Superior temporal gyrus (tissue), 1 donor: ENCODE data around the gene PRKG1.
"Not testable (repeated sequence)": the region's sequence is repeated elsewhere in the genome, so short reads cannot be mapped to it uniquely, and the experiment has no call there.

Experiments
- DNase-seq: peaks from one replicate; pipeline ENCODE4 v3.0.0-alpha.2; 2016; ENCODE audit errors: extremely low spot score

Gene PRKG1

GRCh38 chr10:51502124-51502523 lies 427.8 kb downstream of the PRKG1 start:
- no peak for DNase-seq

DNA sequence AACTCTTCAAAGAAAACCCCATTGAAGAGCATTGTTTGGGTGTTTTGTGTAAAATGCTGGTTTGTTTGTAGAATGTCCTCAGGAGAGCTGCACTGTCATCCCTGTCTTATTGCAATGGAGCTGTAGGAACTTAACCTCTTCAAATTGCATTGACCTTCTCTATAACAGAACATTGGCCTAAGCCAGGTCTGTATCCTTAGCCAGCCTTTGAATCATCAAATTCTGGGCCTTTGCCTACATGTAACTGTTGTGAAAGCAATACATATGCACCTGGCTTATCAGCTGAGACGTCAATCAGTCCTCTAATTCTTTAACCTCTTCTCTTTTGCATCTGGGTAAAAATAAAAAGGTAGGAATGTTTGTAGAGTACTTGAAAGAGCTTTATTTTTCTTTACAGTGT lies 429.1 kb downstream of the PRKG1 start:
- no peak for DNase-seq

- DNase-seq: no peak
Observed at GRCh38 chr10:51507476-51507875, 433.2 kb downstream of the PRKG1 start.

- DNase-seq: no peak
Observed at GRCh38 chr10:51508156-51508555, 433.9 kb downstream of the PRKG1 start.

DNA sequence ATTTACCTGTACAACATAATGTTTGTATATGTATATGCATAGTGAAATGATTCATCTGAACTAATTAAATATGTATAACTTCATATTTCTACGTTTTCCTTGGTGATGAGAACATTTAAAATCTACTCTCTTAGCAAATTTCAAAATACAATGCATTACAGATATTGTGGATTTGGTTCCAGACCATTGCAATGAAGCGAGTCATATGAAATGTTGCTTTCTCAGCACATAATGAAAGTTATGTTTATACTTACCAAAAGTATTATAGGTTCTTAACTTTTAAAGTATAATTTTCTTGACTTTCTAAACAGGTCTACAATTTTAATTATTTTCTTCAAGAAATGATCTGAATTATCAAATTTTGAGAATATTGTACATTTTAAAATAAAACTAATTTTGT lies 435.9 kb downstream of the PRKG1 start:
- no peak for DNase-seq

GRCh38 chr10:51521605-51522004 lies 447.3 kb downstream of the PRKG1 start:
- DNase-seq: no peak

DNA sequence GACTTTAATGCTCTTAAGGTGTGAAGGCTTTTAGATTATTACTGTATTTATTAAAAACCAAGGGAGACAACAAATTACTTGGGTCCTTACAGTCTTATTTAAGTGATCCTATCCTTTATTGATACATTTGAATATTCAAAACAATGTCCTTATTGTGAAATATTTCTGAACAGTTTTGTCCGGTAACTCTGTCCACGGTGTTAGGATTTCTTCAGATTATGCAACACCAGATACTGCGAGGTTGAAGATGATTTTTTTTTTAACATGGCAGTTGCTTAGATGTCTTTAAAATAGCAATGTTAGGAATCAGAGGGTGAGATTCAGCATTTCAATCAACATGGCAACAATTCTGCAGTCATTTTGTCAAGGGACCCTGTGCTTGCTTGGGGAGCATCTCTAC lies 448.6 kb downstream of the PRKG1 start:
- no peak for DNase-seq

GRCh38 chr10:51523440-51523839 lies 449.2 kb downstream of the PRKG1 start:
- no peak for DNase-seq

GRCh38 chr10:51524041-51524440 lies 449.8 kb downstream of the PRKG1 start:
- DNase-seq: no peak

DNA sequence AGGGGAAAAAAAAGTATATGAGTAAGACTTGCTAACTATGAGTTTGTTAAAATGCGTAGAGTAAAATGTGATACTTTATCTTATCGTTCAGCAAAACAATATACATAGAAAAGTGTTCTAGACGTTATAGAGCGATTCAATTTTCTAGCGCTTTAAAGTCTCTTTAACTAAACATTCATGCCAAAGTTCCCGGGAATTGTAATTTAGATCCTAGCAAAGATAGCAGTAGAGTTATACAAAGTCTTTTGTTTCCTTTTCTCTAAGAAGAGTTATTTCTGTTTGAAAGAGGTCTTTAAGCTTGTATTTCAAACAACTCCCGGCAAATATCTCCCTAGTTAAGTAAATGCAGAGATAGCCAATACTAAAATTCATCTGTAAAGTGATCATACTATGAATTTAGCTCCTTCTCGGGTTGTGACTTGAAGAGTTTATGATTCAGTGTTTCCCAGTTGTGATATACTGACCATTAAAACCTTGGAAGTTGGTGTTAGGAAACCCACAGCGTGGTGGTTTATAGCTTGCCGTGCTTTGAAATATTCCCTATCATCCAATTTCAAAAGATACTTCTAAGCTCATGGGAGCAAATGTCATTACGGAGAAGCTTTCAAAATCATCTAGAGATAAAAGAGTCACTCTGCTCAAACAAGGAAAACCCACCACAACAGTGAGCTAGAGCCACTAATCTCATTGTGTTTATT lies 453.4 kb downstream of the PRKG1 start:
- no peak for DNase-seq

DNA sequence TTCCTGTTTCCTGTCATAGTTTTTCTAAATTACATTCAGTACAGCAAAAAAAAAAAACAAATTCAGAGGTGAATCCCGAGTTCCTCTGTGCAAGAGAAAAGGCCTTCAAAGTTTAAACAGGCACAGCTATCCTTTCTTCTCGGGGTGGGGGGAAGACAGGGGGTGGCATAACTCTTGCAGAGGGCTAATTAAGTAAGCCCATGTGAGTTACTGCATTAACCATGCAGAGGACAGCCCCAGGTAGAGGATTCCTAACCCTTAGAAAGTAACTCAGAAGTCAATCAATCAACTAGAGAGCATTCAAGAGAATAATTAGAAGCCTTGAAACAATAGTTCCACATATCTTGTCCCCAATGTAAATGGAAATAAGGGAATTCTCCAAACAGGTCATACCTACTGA lies 454.2 kb downstream of the PRKG1 start:
- no peak for DNase-seq

GRCh38 chr10:51530541-51530940 lies 456.3 kb downstream of the PRKG1 start:
- no peak for DNase-seq

DNA sequence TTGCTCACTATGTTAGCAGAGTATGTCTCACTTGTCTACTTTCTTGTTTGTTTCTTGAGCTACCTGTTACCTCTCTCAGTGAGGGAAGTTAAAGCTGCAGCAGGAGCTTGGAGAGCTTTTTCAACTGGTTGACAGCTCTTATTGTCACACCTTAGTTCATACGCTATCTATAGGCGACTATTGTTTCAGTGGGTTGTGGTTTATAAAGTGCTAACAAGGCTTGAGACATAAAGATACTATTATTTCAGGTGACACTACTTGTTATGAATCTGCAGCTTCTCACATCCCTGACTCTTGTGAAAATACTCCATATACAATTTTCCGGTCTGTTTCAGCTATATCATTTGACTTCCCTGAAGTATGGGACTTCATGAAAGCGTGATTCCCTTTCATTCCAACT lies 457.8 kb downstream of the PRKG1 start:
- DNase-seq: no peak

GRCh38 chr10:51542853-51543252 lies 468.6 kb downstream of the PRKG1 start:
- DNase-seq: no peak

- no peak for DNase-seq
Observed at GRCh38 chr10:51544933-51545332, 470.6 kb downstream of the PRKG1 start.

- no peak for DNase-seq
Observed at GRCh38 chr10:51547941-51548340, 473.7 kb downstream of the PRKG1 start.

- DNase-seq: no peak
Observed at GRCh38 chr10:51552879-51553278, 478.6 kb downstream of the PRKG1 start.

DNA sequence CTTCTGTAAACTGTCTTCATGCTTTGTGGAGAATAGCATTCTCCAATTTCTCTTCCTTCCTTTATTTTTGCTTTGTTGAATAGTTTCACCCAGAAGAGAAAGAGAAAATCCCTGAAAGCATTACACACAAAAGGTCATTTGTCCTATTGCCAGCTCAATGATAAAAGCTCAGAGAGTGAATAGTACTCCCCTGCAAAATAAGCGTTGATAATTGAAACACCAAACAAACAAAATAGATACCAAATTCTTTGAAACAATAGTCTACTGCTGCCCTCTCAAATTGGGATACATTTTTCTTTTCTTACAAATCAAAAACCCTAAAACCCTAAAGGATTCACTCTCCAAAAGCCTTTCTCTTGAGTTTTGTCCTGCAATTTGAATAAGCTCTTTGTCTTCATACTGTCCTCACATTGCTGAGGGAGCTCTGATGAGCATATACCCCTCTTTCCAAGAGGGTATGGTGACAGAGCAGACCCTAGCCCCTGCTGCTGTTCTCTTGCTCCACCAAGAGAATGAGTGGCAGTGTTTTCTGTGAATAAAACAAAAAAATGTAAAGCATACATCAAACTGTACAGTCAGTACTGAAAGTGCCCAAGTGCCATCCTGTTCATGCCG lies 490.7 kb downstream of the PRKG1 start:
- DNase-seq: peak; percentile 69

GRCh38 chr10:51567271-51567670 lies 493.0 kb downstream of the PRKG1 start:
- no peak for DNase-seq

- DNase-seq: no peak
Observed at GRCh38 chr10:51569467-51569866, 495.2 kb downstream of the PRKG1 start.

DNA sequence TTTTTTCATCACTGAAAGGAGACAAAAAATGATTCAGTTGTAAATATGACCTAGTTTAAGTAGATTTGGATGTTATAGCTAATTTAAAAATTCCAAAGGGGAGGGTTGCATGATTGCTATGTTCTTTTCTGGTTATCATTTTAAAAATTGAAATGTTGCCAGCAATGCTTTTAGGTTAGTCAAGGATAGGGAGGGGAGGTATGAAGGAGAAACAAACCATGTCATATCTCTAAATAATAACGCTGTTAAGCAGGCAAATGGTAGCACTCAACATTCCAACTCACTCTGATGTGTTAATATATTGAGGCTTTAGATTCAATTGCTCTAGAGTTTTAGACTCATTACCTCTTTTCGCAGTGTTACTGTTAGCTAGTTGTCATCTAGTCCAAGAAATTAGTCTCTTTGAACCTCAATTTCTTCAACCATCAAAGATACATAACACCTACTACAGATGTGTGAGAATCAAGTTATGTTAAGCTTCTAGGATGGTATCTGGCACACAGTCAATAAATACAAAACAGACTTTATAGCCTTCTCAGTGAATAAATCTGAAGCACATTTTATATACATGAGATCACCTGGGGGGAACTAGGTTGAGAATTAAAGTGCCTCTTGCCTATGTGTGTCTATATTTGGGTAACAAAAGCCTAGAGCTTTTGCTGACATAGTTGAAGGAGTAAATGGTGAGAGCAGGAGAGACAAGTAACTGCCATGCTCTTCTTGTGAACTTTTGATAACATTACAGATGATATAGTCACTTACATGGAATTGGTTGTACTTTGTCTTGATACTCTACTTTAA lies 500.2 kb downstream of the PRKG1 start:
- no peak for DNase-seq

- DNase-seq: not testable (repeated sequence)
Observed at GRCh38 chr10:51581196-51581595, 506.9 kb downstream of the PRKG1 start.

- no peak for DNase-seq
Observed at GRCh38 chr10:51583976-51584375, 509.7 kb downstream of the PRKG1 start.
